ENCODE measurements around the gene L1CAM. TPM values are rescaled to one million over a fixed set of nuclear protein-coding genes. Genes with fewer than 3 reads are reported as not detected.

The L1CAM gene
- total and polyA plus RNA-seq, 4 donors, result 0.19 to 0.83 (median 0.47) TPM

DNA sequence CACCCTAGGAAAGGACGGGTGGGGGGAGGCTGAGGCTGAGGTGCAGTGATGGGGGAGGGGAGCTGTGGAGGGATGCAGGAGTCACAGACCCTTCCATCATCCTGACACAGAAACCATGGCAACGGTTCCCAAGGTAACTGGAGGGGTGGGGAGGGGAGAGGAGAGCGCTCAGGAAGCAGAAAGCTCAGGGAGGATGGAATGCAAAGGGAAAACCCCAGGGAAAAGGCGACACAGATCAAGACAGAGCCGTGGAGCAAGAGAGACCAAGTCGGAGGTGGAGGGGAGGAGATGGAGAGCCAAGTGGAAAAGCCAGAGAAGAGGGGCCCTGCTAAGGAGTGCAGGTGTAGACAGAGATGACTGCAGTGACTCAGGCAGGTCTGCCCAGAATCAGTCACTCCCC lies 14.5 kb downstream of the L1CAM start:
- H3K36me3 ChIP-seq (ENCODE audit: control insufficient read depth in 4 of 4, insufficient read depth in 4 of 4, low read length in 4 of 4), result no peaks in the 10 kb centered on the region
- peaks cover 0 to 6% (median 0%) of the 10 kb centered on the region in 4 donors for H3K9me3 ChIP-seq (ENCODE audit: control insufficient read depth in 4 of 4, insufficient read depth in 3 of 4, low read length in 3 of 4)
- H3K27me3 ChIP-seq (ENCODE audit: control insufficient read depth in 3 of 3, insufficient read depth in 3 of 3, low read length in 2 of 3), result peaks cover 0 to 3% (median 0%) of the 10 kb centered on the region in 3 donors
- no peak overlapping the region for H3K9ac ChIP-seq (ENCODE audit: insufficient read depth in 1 of 2, low read length in 2 of 2)
- TF ChIP-seq, protein P1, sequence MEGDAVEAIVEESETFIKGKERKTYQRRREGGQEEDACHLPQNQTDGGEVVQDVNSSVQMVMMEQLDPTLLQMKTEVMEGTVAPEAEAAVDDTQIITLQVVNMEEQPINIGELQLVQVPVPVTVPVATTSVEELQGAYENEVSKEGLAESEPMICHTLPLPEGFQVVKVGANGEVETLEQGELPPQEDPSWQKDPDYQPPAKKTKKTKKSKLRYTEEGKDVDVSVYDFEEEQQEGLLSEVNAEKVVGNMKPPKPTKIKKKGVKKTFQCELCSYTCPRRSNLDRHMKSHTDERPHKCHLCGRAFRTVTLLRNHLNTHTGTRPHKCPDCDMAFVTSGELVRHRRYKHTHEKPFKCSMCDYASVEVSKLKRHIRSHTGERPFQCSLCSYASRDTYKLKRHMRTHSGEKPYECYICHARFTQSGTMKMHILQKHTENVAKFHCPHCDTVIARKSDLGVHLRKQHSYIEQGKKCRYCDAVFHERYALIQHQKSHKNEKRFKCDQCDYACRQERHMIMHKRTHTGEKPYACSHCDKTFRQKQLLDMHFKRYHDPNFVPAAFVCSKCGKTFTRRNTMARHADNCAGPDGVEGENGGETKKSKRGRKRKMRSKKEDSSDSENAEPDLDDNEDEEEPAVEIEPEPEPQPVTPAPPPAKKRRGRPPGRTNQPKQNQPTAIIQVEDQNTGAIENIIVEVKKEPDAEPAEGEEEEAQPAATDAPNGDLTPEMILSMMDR (IDR thresholded peaks at IDR 0.05; ENCODE audit: control extremely low read depth, extremely low read depth), result no peak
- DNase-seq, result no peak
- 16 to 35% methylated on average over 5 to 6 of the region's 6 CpGs for WGBS, 2 donors
- no peak overlapping the region for H3K4me3 ChIP-seq
- H3K4me1 ChIP-seq (ENCODE audit: control insufficient read depth in 5 of 5, insufficient read depth in 5 of 5, low read length in 5 of 5), result no peaks in the 10 kb centered on the region
- ATAC-seq (ENCODE audit: insufficient read depth, low FRiP score), result no peak
- H3K27ac ChIP-seq (ENCODE audit: low read depth in 1 of 2, low read length in 1 of 2), result no peak overlapping the region

DNA sequence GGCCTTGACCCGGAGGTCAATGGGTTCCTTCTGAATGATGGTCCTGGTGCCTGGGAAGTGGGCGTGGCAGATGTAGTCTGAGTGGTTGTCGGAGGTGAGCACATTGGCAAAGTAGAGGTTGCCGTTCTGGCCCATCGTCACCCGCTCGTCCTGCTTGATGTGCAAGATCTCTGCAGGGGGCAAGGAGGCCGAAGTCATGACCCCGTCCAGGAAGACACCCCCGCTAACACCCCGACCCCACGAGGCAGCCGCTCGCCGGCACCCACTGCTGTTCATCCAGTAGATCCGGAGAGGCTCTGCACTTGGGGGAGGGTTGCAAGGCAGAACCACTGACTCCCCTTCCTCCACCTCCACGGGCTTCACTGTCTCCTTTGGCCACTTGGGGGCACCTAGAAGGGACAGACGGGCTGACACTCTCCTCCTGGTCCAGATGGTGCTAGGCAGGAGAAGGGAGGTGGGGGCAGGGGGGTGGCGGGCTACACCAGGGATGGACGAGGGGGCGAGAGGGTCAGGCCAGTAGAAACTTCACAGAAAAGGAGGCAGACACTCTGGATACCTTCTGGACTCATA lies 15.1 kb downstream of the L1CAM start:
- TF ChIP-seq, protein P1 (IDR thresholded peaks at IDR 0.05; ENCODE audit: control extremely low read depth, extremely low read depth), result no peak
- Histone ChIP-seq H3K36me3 (ENCODE audit: control insufficient read depth in 4 of 4, insufficient read depth in 4 of 4, low read length in 4 of 4) (no peaks in the 10 kb centered on the region), H3K9me3 (ENCODE audit: control insufficient read depth in 4 of 4, insufficient read depth in 3 of 4, low read length in 3 of 4) (peaks cover 0 to 3% (median 0%) of the 10 kb centered on the region in 4 donors), H3K27ac (ENCODE audit: low read depth in 1 of 2, low read length in 1 of 2) (no peak overlapping the region), H3K4me1 (ENCODE audit: control insufficient read depth in 5 of 5, insufficient read depth in 5 of 5, low read length in 5 of 5) (no peaks in the 10 kb centered on the region), H3K4me3 (no peak overlapping the region), H3K27me3 (ENCODE audit: control insufficient read depth in 3 of 3, insufficient read depth in 3 of 3, low read length in 2 of 3) (peaks cover 0 to 3% (median 0%) of the 10 kb centered on the region in 3 donors), H3K9ac (ENCODE audit: insufficient read depth in 1 of 2, low read length in 2 of 2) (no peak overlapping the region)
- ATAC-seq (ENCODE audit: insufficient read depth, low FRiP score) (no peak), DNase-seq (no peak)
- WGBS, 2 donors, result 36 to 59% methylated on average over 9 to 21 of the region's 21 CpGs

DNA sequence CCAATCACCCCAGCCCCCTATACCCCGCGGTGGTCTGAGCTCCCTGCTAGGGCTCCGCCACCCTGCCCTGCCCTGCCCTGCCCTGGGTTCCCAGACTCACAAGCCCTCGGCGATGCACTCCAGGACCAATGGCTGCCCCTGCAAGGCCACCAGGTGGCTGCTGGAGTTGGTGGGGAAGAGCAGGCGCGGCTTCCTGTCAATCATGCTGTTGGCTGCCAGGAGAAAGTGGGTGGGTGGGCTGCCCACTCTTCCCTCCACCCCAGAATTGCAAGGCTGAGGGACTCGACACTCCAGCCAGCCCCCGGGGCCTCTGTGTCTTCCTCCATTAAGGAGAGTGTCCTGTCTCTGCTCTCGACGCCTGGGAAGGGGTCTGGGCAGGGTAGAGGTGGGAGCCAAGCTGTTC lies 15.7 kb downstream of the L1CAM start:
- TF ChIP-seq, protein P1 (IDR thresholded peaks at IDR 0.05; ENCODE audit: control extremely low read depth, extremely low read depth), result no peak
- Histone ChIP-seq H3K9me3 (ENCODE audit: control insufficient read depth in 4 of 4, insufficient read depth in 3 of 4, low read length in 3 of 4) (peaks cover 0 to 3% (median 0%) of the 10 kb centered on the region in 4 donors), H3K9ac (ENCODE audit: insufficient read depth in 1 of 2, low read length in 2 of 2) (no peak overlapping the region), H3K27ac (ENCODE audit: low read depth in 1 of 2, low read length in 1 of 2) (no peak overlapping the region), H3K4me1 (ENCODE audit: control insufficient read depth in 5 of 5, insufficient read depth in 5 of 5, low read length in 5 of 5) (no peaks in the 10 kb centered on the region), H3K4me3 (no peak overlapping the region), H3K27me3 (ENCODE audit: control insufficient read depth in 3 of 3, insufficient read depth in 3 of 3, low read length in 2 of 3) (peaks cover 0 to 3% (median 0%) of the 10 kb centered on the region in 3 donors), H3K36me3 (ENCODE audit: control insufficient read depth in 4 of 4, insufficient read depth in 4 of 4, low read length in 4 of 4) (no peaks in the 10 kb centered on the region)
- no peak for DNase-seq
- 76 to 78% methylated on average over 10 to 11 of the region's 11 CpGs for WGBS, 2 donors
- no peak for ATAC-seq (ENCODE audit: insufficient read depth, low FRiP score)
